Measurements from ENCODE around the gene FAT1. TPM values are rescaled to one million over a fixed set of nuclear protein-coding genes. Genes with fewer than 3 reads are reported as not detected.

FAT1 gene
- polyA plus RNA-seq, 1 donor = 186 TPM

DNA sequence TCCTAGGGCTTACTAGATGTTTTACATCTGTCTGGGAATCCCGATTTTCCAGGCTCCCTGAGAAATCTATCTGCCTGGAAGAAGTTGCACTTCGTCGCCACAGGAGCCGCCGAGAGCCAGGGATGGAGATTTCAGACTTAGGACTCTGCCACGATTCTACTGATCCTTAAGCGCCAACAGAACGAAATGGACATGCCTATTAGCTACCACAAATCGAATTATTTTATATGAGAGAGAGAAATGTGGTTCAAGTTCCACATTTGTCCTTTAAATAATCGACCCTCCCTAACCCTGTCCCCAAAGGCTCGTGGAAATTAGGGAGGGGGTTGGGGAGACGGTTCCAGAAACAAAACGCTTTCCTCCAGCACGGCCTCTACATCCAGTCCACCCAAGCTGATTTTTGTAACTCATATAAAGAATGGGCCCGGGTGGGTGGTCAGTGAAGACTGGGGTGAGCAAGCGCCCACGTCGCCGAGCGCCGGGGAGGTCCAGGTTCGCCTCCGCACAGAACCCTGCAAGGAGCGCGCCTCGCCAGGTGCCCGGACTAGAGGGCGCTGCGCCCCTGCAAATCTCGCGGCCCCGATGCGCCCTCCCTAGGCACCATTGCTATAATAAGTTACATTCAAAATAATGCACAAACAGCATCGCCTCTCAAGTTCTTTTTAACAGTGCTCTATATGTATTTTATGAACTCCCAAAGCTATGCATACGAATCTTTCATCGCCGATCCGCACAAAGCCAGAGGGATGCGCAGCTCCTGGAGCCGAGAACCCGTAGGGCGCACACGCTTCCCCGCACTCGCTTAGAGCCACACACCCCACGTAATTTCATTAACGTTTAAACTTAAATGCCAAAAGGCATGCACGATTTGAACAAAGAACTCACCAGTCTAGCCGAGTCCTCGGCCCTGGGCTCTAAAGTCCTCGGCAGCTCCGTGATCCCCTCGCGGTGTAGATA lies 2.1 kb upstream of the FAT1 start:
- Histone ChIP-seq H3K4me1 (ENCODE audit: control insufficient read depth, insufficient read depth, low read length) (peaks cover 16% of the 10 kb centered on the region), H3K27me3 (ENCODE audit: control insufficient read depth, insufficient read depth, low read length) (no peaks in the 10 kb centered on the region)

GRCh38 chr4:186724864-186725468 lies 1.3 kb upstream of the FAT1 start:
- Histone ChIP-seq H3K4me1 (ENCODE audit: control insufficient read depth, insufficient read depth, low read length) (peaks cover 13% of the 10 kb centered on the region), H3K27ac (ENCODE audit: low read length) (peak overlapping the region; percentile 87), H3K4me3 (ENCODE audit: low read length) (peak overlapping the region; percentile 94), H3K36me3 (ENCODE audit: control insufficient read depth, insufficient read depth, low read length) (no peaks in the 10 kb centered on the region), H3K9me3 (ENCODE audit: control insufficient read depth, low read depth, low read length) (peaks cover 2% of the 10 kb centered on the region), H3K27me3 (ENCODE audit: control insufficient read depth, insufficient read depth, low read length) (no peaks in the 10 kb centered on the region)
- WGBS (ENCODE audit: insufficient coverage, low lambda C conversion rate) = 0% methylated on average over 2 of the region's 19 CpGs
- DNase-seq = peak in 1 of 2 donors; percentile 66

More for the DNA sequence above, 2.1 kb upstream of the FAT1 start:
- Histone ChIP-seq H3K27ac (ENCODE audit: low read length) (peak overlapping the region; percentile 87), H3K4me3 (ENCODE audit: low read length) (peak overlapping the region; percentile 94), H3K9me3 (ENCODE audit: control insufficient read depth, low read depth, low read length) (no peaks in the 10 kb centered on the region), H3K36me3 (ENCODE audit: control insufficient read depth, insufficient read depth, low read length) (no peaks in the 10 kb centered on the region)
- DNase-seq = peak; percentile 84 to 91
- no CpG with 5 or more reads among the region's 54 CpGs for WGBS (ENCODE audit: insufficient coverage, low lambda C conversion rate)

GRCh38 chr4:186724058-186724863 lies 605 bp upstream of the FAT1 start:
- WGBS (ENCODE audit: insufficient coverage, low lambda C conversion rate) = no CpG with 5 or more reads among the region's 62 CpGs
- no peaks in the 10 kb centered on the region for H3K36me3 ChIP-seq (ENCODE audit: control insufficient read depth, insufficient read depth, low read length)
- peak overlapping the region; percentile 94 for H3K4me3 ChIP-seq (ENCODE audit: low read length)
- peak; percentile 38 to 77 for DNase-seq
- peak overlapping the region; percentile 87 for H3K27ac ChIP-seq (ENCODE audit: low read length)
- peaks cover 9% of the 10 kb centered on the region for H3K9me3 ChIP-seq (ENCODE audit: control insufficient read depth, low read depth, low read length)
- H3K27me3 ChIP-seq (ENCODE audit: control insufficient read depth, insufficient read depth, low read length) = no peaks in the 10 kb centered on the region
- peaks cover 12% of the 10 kb centered on the region for H3K4me1 ChIP-seq (ENCODE audit: control insufficient read depth, insufficient read depth, low read length)

GRCh38 chr4:186722796-186723291 lies 812 bp downstream of the FAT1 start:
- Histone ChIP-seq H3K4me1 (ENCODE audit: control insufficient read depth, insufficient read depth, low read length) (peaks cover 3% of the 10 kb centered on the region), H3K27me3 (ENCODE audit: control insufficient read depth, insufficient read depth, low read length) (no peaks in the 10 kb centered on the region), H3K27ac (ENCODE audit: low read length) (peak overlapping the region; percentile 64), H3K4me3 (ENCODE audit: low read length) (peak overlapping the region; percentile 94), H3K36me3 (ENCODE audit: control insufficient read depth, insufficient read depth, low read length) (no peaks in the 10 kb centered on the region), H3K9me3 (ENCODE audit: control insufficient read depth, low read depth, low read length) (peaks cover 17% of the 10 kb centered on the region)
- 0% methylated on average over 3 of the region's 16 CpGs for WGBS (ENCODE audit: insufficient coverage, low lambda C conversion rate)
- DNase-seq = no peak

DNA sequence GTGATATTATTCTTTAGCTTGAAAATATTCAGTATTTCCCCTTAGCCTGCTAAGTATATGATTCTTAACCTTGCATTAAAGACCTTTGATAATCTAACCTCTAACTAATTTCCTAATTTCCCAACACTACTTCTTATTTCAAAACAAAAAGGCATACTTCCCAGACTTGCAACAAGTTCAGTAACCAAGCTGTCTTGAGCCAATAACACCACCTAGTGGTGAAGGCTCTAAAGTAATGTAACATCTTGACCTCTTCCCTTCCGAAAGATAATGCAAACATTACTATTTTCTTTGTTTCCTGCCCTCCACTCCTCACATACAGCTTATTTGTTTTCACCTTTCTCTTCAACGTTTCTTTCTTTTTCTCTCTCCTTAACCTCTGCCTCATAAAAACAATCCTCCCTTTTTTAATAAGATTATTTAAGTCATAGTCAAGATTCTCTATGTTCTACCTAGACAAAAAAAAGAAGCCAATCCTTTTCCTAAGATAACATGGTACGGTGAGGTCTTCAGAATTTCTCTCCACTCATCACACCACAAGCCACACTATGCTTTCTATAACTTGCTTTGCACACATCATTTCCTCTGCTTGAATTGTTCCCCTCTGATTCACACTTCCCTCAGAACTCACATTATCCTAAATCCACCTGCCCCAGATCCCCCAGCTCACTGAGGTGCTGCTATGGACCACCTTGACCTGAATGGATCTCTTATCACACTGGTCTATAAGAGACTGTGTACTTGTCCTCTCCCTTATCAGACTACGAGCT lies 3.5 kb downstream of the FAT1 start:
- H3K27ac ChIP-seq (ENCODE audit: low read length) = no peak overlapping the region
- no peaks in the 10 kb centered on the region for H3K27me3 ChIP-seq (ENCODE audit: control insufficient read depth, insufficient read depth, low read length)
- peaks cover 2% of the 10 kb centered on the region for H3K4me1 ChIP-seq (ENCODE audit: control insufficient read depth, insufficient read depth, low read length)
- H3K9me3 ChIP-seq (ENCODE audit: control insufficient read depth, low read depth, low read length) = peaks cover 17% of the 10 kb centered on the region
- 83% methylated on average over 4 of the region's 4 CpGs for WGBS (ENCODE audit: insufficient coverage, low lambda C conversion rate)
- no peak overlapping the region for H3K4me3 ChIP-seq (ENCODE audit: low read length)
- no peaks in the 10 kb centered on the region for H3K36me3 ChIP-seq (ENCODE audit: control insufficient read depth, insufficient read depth, low read length)
- DNase-seq = no peak

- Histone ChIP-seq H3K27ac (ENCODE audit: low read length) (no peak overlapping the region), H3K36me3 (ENCODE audit: control insufficient read depth, insufficient read depth, low read length) (no peaks in the 10 kb centered on the region), H3K9me3 (ENCODE audit: control insufficient read depth, low read depth, low read length) (peaks cover 32% of the 10 kb centered on the region), H3K4me3 (ENCODE audit: low read length) (no peak overlapping the region), H3K4me1 (ENCODE audit: control insufficient read depth, insufficient read depth, low read length) (peaks cover 2% of the 10 kb centered on the region), H3K27me3 (ENCODE audit: control insufficient read depth, insufficient read depth, low read length) (no peaks in the 10 kb centered on the region)
- no CpG with 5 or more reads among the region's 4 CpGs for WGBS (ENCODE audit: insufficient coverage, low lambda C conversion rate)
- DNase-seq = no peak
Measured at GRCh38 chr4:186717556-186717955, 6.1 kb downstream of the FAT1 start.

DNA sequence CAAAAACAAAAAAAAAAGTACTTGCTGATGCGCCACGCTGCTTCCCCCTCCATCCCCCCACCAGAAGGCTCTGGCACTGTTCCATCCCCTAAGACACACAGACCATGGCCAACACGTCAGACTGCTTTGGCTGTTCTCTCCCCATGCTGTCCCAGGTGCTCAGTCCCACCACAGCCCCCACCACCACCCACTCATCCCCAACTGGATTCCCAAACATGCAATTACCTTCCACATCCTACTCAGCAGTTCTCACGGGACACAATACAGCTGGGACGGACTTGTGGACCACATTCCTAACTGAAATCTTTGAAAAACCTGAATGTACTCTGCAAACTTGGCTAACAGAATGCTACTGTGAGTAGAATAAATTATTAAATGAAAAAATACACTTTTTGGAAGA lies 8.6 kb downstream of the FAT1 start:
- Histone ChIP-seq H3K4me3 (ENCODE audit: low read length) (no peak overlapping the region), H3K36me3 (ENCODE audit: control insufficient read depth, insufficient read depth, low read length) (no peaks in the 10 kb centered on the region), H3K9me3 (ENCODE audit: control insufficient read depth, low read depth, low read length) (peaks cover 31% of the 10 kb centered on the region), H3K4me1 (ENCODE audit: control insufficient read depth, insufficient read depth, low read length) (peaks cover 7% of the 10 kb centered on the region), H3K27me3 (ENCODE audit: control insufficient read depth, insufficient read depth, low read length) (no peaks in the 10 kb centered on the region), H3K27ac (ENCODE audit: low read length) (no peak overlapping the region)
- DNase-seq = no peak
- WGBS (ENCODE audit: insufficient coverage, low lambda C conversion rate) = no CpG with 5 or more reads among the region's 5 CpGs

- Histone ChIP-seq H3K4me3 (ENCODE audit: low read length) (no peak overlapping the region), H3K27ac (ENCODE audit: low read length) (no peak overlapping the region), H3K27me3 (ENCODE audit: control insufficient read depth, insufficient read depth, low read length) (no peaks in the 10 kb centered on the region), H3K4me1 (ENCODE audit: control insufficient read depth, insufficient read depth, low read length) (peaks cover 7% of the 10 kb centered on the region), H3K9me3 (ENCODE audit: control insufficient read depth, low read depth, low read length) (peaks cover 24% of the 10 kb centered on the region), H3K36me3 (ENCODE audit: control insufficient read depth, insufficient read depth, low read length) (peaks cover 5% of the 10 kb centered on the region)
- DNase-seq = no peak
- WGBS (ENCODE audit: insufficient coverage, low lambda C conversion rate) = 97% methylated on average over 4 of the region's 16 CpGs
Measured at GRCh38 chr4:186714006-186714675, 9.5 kb downstream of the FAT1 start.

GRCh38 chr4:186712690-186713089 lies 11.0 kb downstream of the FAT1 start:
- Histone ChIP-seq H3K27ac (ENCODE audit: low read length) (no peak overlapping the region), H3K36me3 (ENCODE audit: control insufficient read depth, insufficient read depth, low read length) (peaks cover 19% of the 10 kb centered on the region), H3K9me3 (ENCODE audit: control insufficient read depth, low read depth, low read length) (peaks cover 15% of the 10 kb centered on the region), H3K27me3 (ENCODE audit: control insufficient read depth, insufficient read depth, low read length) (no peaks in the 10 kb centered on the region), H3K4me3 (ENCODE audit: low read length) (no peak overlapping the region), H3K4me1 (ENCODE audit: control insufficient read depth, insufficient read depth, low read length) (peaks cover 7% of the 10 kb centered on the region)
- WGBS (ENCODE audit: insufficient coverage, low lambda C conversion rate) = no CpG with 5 or more reads among the region's 7 CpGs
- DNase-seq = no peak
